ENCODE measurements around the gene MRPL36. TPM values are rescaled to one million over a fixed set of nuclear protein-coding genes. Genes with fewer than 3 reads are reported as not detected.

Gene MRPL36
- total RNA-seq, 1 experiment from 2014 or later: 79.9 TPM

DNA sequence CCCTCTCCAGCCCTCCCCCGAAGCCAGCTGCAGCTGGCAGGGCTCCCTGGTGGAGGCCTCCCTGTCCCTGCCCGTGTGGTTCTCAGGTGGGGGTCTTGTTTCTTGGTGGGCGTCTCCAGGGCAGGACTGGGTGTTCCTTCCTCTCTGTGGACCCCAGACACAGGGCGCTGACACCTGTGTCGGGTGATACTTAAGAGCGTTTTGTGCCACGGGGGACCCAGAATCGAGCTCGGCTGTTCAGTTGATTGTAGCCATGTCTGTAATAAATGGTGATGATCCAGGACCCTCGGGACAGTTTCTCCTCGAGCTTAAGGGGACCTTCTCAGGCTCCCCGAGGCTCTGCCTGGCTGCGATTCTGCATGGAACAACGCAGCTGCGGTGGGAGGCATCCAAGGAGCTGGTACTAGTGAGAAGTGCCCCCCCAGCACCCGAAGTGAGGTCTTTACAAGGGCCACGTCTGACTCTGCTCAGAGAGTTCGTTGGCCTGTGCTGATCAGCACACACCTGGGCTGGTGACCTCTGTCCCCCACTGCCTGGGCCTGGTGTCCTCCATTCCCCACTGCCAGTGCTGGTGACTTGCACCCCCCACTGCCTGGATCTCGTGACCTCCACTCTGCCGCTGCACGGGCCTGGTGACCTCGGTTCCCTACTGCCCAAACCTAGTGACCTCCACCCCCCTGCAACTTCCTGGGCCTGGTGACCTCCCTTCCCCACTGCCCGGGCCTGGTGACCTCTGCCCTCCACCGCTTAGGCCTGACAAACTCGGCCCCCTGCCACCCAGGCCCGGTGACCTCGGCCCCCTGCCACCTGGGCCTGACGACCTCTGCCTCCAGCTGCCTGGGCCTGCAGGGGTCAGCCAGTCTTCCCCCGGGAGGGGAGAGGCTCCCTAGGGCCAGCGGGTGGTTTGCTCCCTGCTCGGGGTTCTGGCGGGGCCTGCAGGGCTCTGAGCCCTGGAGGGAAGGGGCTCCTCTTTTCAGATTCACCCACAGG, 37.5 kb upstream of the MRPL36 start:
- H3K4me3 ChIP-seq (ENCODE audit: low read depth in 2 of 2, low read length in 2 of 2): no peak overlapping the region
- H3K27me3 ChIP-seq (ENCODE audit: control insufficient read depth, insufficient read depth, low read length): no peaks in the 10 kb centered on the region
- in situ Hi-C loops (cut with HindIII; ENCODE audit: low pct_unique_long_range_greater_than_20kb, low sequenced_read_pairs): no loop called here
- H3K9me3 ChIP-seq (ENCODE audit: control insufficient read depth, insufficient read depth, low read depth, low read length): no peaks in the 10 kb centered on the region
- ChIA-PET CTCF (interaction anchor here (0.6 kb wide), 1 partner anchor 54 kb away, joined by 3 read pairs; no protein-coding TSS in a partner anchor), POLR2A (no interaction called here)
- BruUV-seq (replicated peaks): no TSS peak
- H3K36me3 ChIP-seq (ENCODE audit: control insufficient read depth, insufficient read depth, low read length): no peaks in the 10 kb centered on the region
- no peak for ATAC-seq
- intact Hi-C loops (cut with micrococcal nuclease; ENCODE audit: unreplicated experiment): no loop called here
- no peaks in the 10 kb centered on the region for H3K4me1 ChIP-seq (ENCODE audit: control insufficient read depth, insufficient read depth, low read length)
- DNase-seq (ENCODE audit: low read depth, low spot score): no peak
- TF ChIP-seq, protein P1, sequence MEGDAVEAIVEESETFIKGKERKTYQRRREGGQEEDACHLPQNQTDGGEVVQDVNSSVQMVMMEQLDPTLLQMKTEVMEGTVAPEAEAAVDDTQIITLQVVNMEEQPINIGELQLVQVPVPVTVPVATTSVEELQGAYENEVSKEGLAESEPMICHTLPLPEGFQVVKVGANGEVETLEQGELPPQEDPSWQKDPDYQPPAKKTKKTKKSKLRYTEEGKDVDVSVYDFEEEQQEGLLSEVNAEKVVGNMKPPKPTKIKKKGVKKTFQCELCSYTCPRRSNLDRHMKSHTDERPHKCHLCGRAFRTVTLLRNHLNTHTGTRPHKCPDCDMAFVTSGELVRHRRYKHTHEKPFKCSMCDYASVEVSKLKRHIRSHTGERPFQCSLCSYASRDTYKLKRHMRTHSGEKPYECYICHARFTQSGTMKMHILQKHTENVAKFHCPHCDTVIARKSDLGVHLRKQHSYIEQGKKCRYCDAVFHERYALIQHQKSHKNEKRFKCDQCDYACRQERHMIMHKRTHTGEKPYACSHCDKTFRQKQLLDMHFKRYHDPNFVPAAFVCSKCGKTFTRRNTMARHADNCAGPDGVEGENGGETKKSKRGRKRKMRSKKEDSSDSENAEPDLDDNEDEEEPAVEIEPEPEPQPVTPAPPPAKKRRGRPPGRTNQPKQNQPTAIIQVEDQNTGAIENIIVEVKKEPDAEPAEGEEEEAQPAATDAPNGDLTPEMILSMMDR (IDR thresholded peaks at IDR 0.05): no peak
- TF ChIP-seq POLR2AphosphoS5 (IDR thresholded peaks at IDR 0.05; ENCODE audit: low read depth, low read length): no peak
- TF ChIP-seq, protein P2, sequence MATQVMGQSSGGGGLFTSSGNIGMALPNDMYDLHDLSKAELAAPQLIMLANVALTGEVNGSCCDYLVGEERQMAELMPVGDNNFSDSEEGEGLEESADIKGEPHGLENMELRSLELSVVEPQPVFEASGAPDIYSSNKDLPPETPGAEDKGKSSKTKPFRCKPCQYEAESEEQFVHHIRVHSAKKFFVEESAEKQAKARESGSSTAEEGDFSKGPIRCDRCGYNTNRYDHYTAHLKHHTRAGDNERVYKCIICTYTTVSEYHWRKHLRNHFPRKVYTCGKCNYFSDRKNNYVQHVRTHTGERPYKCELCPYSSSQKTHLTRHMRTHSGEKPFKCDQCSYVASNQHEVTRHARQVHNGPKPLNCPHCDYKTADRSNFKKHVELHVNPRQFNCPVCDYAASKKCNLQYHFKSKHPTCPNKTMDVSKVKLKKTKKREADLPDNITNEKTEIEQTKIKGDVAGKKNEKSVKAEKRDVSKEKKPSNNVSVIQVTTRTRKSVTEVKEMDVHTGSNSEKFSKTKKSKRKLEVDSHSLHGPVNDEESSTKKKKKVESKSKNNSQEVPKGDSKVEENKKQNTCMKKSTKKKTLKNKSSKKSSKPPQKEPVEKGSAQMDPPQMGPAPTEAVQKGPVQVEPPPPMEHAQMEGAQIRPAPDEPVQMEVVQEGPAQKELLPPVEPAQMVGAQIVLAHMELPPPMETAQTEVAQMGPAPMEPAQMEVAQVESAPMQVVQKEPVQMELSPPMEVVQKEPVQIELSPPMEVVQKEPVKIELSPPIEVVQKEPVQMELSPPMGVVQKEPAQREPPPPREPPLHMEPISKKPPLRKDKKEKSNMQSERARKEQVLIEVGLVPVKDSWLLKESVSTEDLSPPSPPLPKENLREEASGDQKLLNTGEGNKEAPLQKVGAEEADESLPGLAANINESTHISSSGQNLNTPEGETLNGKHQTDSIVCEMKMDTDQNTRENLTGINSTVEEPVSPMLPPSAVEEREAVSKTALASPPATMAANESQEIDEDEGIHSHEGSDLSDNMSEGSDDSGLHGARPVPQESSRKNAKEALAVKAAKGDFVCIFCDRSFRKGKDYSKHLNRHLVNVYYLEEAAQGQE (IDR thresholded peaks at IDR 0.05; ENCODE audit: insufficient read depth in 1 of 2, low read depth in 2 of 2, low read length in 1 of 2): no peak
- no peak overlapping the region for H3K27ac ChIP-seq (ENCODE audit: low read length)

DNA sequence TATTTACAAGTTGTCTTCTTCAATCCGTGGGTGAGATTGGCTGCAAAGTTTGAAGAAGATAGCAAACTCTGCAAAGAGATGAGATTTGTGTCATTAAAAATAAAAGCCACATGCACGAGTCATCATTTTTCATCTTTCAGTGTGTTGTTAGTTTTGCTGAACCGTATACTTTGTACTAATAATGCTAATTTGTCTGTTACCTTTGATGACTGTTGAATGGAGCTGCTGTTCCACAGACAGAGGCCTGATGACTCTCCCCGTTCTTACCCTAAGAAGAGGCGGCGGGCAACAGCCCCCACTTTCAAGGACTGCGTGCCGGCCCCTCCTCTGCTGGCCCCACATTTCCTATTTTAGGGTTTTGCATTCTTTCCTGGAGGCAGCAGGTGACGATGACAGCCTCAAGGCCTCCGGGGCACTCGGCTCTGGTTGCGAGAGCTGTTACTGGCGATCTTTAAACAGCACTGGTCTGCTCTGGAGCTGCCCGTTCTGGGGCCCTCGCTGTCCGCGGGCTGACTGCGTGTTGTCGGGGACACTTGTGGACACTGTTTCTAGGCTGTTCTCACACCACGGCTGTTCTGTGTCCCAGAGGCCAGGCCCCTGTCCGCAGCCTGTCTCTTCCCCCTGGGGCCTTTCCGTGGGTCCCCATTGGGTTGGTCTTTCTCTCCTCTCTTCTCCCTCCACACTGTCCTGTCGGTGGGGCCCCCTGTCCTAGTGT, 36.7 kb upstream of the MRPL36 start:
- Histone ChIP-seq H3K27ac (ENCODE audit: low read length) (no peak overlapping the region), H3K9me3 (ENCODE audit: control insufficient read depth, insufficient read depth, low read depth, low read length) (no peaks in the 10 kb centered on the region), H3K4me3 (ENCODE audit: low read depth in 2 of 2, low read length in 2 of 2) (no peak overlapping the region), H3K36me3 (ENCODE audit: control insufficient read depth, insufficient read depth, low read length) (no peaks in the 10 kb centered on the region), H3K27me3 (ENCODE audit: control insufficient read depth, insufficient read depth, low read length) (no peaks in the 10 kb centered on the region), H3K4me1 (ENCODE audit: control insufficient read depth, insufficient read depth, low read length) (no peaks in the 10 kb centered on the region)
- CTCF ChIA-PET: interaction anchor here (0.6 kb wide), 1 partner anchor 53 kb away, joined by 3 read pairs; no protein-coding TSS in a partner anchor
- ATAC-seq: no peak
- no peak for TF ChIP-seq TCF7L2 (IDR thresholded peaks at IDR 0.05; ENCODE audit: low read depth, low read length)
- DNase-seq (ENCODE audit: low read depth, low spot score): no peak
- POLR2A ChIA-PET: no interaction called here
- intact Hi-C loops (cut with micrococcal nuclease; ENCODE audit: unreplicated experiment): no loop called here
- BruUV-seq (replicated peaks): no TSS peak
- in situ Hi-C loops (cut with HindIII; ENCODE audit: low pct_unique_long_range_greater_than_20kb, low sequenced_read_pairs): no loop called here

DNA sequence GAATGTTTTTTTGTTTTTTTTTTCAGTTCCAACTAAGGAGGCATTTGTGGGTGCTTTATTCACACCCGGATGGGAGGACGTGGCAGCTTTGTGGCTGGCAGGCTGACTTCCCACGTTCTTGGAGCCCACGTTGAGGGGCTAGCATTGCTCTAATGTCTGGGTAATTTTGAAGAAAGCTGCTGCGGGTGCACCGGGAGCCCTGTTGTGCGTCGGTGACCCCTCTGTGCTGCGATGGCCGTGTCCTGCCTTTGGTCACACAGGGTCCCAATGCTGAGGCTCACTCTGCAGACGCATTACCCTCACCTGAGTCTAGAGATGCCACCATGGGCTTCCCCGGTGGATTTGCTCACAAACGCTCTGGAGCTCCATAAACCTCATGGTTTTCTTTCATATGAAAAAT, 35.8 kb upstream of the MRPL36 start:
- Histone ChIP-seq H3K9me3 (ENCODE audit: control insufficient read depth, insufficient read depth, low read depth, low read length) (no peaks in the 10 kb centered on the region), H3K27me3 (ENCODE audit: control insufficient read depth, insufficient read depth, low read length) (no peaks in the 10 kb centered on the region), H3K4me1 (ENCODE audit: control insufficient read depth, insufficient read depth, low read length) (no peaks in the 10 kb centered on the region), H3K27ac (ENCODE audit: low read length) (no peak overlapping the region), H3K4me3 (ENCODE audit: low read depth in 2 of 2, low read length in 2 of 2) (no peak overlapping the region), H3K36me3 (ENCODE audit: control insufficient read depth, insufficient read depth, low read length) (no peaks in the 10 kb centered on the region)
- TF ChIP-seq TCF7L2 (IDR thresholded peaks at IDR 0.05; ENCODE audit: low read depth, low read length) (no peak), SIN3A (IDR thresholded peaks at IDR 0.05; ENCODE audit: borderline replicate concordance, insufficient read depth, low read depth, low read length) (no peak), POLR2AphosphoS5 (IDR thresholded peaks at IDR 0.05; ENCODE audit: low read depth, low read length) (no peak)
- TF ChIP-seq, protein P2 (IDR thresholded peaks at IDR 0.05; ENCODE audit: insufficient read depth in 1 of 2, low read depth in 2 of 2, low read length in 1 of 2): no peak
- TF ChIP-seq, protein P1 (IDR thresholded peaks at IDR 0.05): no peak
- no peak for ATAC-seq
- ChIA-PET POLR2A (no interaction called here), CTCF (no interaction called here)
- no peak for DNase-seq (ENCODE audit: low read depth, low spot score)
- intact Hi-C loops (cut with micrococcal nuclease; ENCODE audit: unreplicated experiment): no loop called here
- in situ Hi-C loops (cut with HindIII; ENCODE audit: low pct_unique_long_range_greater_than_20kb, low sequenced_read_pairs): no loop called here
- no TSS peak for BruUV-seq (replicated peaks)
